Measurements from ENCODE around the gene PLXNB3. TPM values are rescaled to one million over a fixed set of nuclear protein-coding genes. Genes with fewer than 3 reads are reported as not detected.

Gene PLXNB3
- 6.3 and 9.8 TPM in 2 replicates for total RNA-seq

DNA sequence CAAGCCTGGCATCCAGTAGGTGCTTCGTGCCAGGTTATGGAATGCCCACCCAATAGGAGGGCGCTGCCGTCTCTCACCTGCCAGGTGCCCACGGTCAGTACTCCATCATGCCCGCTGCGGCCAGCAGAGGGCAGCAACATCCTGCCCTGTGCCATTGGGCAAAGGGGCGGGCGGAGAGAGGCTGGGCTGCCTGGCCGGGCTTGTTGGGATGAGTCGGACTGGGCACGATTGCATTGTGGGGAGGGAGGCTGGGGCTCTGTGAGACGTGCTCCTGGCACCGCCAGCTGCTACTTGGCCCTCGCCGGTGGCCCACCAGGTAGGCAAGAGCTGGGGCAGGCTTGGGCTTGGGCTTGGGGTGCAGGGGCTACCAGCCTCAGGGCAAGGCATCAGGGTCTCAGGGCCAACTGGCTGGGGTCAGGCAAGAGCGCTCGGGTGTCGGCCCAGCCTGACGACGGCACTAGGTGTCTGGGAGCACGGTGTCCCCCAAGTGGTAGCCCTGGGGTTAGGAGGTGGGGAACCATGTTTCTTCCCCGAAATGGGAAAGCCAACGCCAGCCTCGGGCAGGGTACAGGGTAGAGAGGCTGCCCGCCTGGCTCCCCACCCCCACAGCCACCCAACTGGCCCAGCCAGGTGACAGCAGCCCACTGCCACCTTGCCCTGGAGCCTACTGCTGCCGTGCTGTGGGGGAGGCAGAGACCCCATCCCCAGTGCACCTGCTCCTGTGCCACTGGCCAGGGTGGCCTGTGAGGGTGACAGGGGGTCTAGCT, at the start of gene PLXNB3:
PLXNB3 (plus strand) TSS at position 261 of the 767 bp plus-strand sequence. CDS start 1,287 bp downstream, outside the sequence.

DNA sequence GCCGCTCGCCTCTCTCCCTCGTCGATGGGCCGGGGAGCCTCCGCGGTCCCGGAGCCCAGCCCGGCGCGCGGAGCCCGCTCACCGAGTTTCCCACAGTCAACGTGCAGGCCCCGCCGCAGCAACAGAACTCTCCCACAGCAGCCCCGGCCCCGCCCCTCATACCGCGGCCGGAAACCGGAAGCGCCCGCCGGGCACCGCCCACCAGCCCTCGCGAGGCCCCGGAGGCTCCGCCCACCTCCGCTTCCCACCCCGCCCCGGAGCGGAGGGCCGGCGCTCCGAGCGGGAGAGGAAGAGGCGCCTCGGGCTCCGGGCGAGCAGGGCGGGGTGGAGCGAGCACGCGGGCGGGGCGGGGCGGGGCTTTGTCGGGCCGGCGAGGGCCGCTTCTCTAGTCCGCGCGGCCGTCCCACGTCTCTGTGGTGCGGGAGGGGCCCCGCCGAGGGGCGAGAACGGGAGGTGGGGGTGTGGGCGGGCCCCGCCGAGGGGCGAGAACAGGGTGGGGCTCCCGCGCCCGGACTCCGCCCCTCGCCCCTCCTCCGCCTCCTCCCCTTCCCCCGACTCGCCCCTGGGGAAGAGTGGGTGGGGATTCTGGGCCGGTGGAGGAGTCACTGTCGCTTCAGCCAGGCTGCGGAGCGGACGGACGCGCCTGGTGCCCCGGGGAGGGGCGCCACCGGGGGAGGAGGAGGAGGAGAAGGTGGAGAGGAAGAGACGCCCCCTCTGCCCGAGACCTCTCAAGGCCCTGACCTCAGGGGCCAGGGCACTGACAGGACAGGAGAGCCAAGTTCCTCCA, 39.6 kb upstream of the PLXNB3 start, which contains the start of the genes ABCD1 and BCAP31:
ABCD1 (plus strand) TSS at position 605 of the 787 bp plus-strand sequence. CDS start 411 bp downstream, outside the sequence.
BCAP31 (minus strand) TSS at position 136 of the 787 bp plus-strand sequence. CDS start 1,143 bp downstream, outside the sequence.

DNA sequence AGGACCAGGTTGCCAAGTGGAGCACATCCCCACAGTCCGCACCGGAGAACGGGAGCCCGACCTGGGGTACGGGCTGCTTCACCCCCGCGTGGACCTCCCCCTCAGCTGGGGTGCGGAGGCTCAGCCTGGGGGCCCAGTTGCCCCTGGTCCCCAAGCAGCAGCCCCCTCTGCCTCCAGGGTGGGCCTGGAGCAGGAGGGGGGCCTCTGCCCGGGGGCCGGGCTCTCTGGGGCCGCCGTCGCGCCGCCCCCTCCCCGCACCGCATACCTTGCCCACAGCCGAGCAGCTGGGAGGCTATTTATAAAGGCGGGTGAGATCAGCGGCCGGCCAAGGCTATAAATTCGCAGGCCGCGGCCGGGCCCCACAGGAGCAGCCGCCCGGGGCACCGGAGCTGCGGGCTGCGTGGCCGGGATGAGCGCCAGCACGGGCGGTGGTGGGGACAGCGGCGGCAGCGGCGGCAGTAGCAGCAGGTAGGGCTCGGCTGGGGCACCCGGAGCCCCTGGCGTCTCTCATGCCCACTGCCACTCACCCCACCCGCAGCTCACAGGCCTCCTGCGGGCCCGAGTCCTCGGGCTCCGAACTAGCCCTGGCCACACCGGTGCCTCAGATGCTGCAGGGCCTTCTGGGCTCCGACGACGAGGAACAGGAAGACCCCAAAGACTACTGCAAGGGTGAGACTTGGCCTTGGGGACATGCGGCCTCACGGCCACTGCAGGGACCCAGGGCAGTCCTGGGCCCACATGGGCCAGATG, 16.8 kb downstream of the PLXNB3 start, which contains the start of gene SRPK3:
SRPK3 (plus strand) TSS at position 364 of the 750 bp plus-strand sequence; CDS start at position 410, 46 bp downstream.

DNA sequence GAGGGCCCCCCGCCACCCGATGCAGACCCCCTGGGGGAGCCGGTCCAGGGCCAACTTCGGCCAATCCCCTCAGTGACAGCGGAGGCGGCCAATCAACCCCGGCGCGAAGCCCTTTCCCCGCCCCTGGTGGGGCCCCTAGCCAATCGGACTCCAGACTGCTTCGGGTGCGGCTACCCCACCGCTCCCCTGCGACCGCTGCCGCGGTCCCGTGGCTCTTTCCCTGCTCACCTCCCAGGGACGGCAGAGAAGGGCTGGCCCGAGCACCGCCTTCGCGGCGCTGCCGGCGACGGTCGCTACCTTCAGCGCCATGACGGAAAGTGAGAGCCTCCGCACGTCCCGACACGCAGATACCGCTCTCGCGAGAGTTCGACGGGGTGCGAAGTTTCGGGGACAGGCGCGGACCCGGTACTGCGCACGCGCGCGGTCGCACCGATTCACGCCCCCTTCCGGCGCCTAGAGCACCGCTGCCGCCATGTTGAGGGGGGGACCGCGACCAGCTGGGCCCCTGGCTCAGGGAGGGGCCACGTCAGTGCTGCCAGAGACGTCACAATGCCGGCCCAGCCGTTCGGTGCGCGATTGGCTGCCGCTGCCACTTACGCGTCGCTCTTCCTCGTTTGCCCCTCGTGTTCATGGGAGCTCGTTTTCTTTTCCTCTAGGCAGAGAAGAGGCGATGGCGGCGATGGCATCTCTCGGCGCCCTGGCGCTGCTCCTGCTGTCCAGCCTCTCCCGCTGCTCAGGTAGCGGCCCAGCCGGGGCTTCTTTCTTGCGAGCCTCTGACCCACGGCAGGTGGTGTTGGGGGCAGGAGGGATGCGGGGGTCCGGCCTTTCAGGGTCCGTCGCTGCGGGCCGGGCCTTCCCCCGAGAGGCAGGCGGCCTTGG, 30.2 kb downstream of the PLXNB3 start, which contains the start of the genes IDH3G and SSR4:
IDH3G (minus strand) TSS at position 358 of the 879 bp plus-strand sequence; CDS start at position 309, 49 bp downstream.
SSR4 (plus strand) TSS at position 651 of the 879 bp plus-strand sequence; CDS start at position 671, 20 bp downstream.

Other genes with a start within 250 kb of the PLXNB3 start
- not detected in 2 replicates for gene ATP2B3, start 246.6 kb upstream of the PLXNB3 start, total RNA-seq
- gene CCNQ, start 165.1 kb upstream of the PLXNB3 start, total RNA-seq: 37.7 and 64.8 TPM in 2 replicates
- gene DUSP9, start 117.0 kb upstream of the PLXNB3 start, total RNA-seq: 1.5 and 1.7 TPM in 2 replicates
- 3.9 and 4.7 TPM in 2 replicates for gene PNCK, start 90.4 kb upstream of the PLXNB3 start, total RNA-seq
- 41.4 and 44.8 TPM in 2 replicates for gene SLC6A8, start 76.3 kb upstream of the PLXNB3 start, total RNA-seq
- gene BCAP31, start 39.9 kb upstream of the PLXNB3 start, total RNA-seq: 256 and 267 TPM in 2 replicates
- 3.4 and 3.9 TPM in 2 replicates for gene ABCD1, start 39.4 kb upstream of the PLXNB3 start, total RNA-seq
- under 0.01 and 0.43 TPM in 2 replicates for gene SRPK3, start 16.8 kb downstream of the PLXNB3 start, total RNA-seq
- 22.4 and 42.9 TPM in 2 replicates for gene IDH3G, start 30.1 kb downstream of the PLXNB3 start, total RNA-seq
- gene SSR4, start 30.4 kb downstream of the PLXNB3 start, total RNA-seq: 134 and 165 TPM in 2 replicates
- gene PDZD4, start 66.3 kb downstream of the PLXNB3 start, total RNA-seq: under 0.01 TPM in 1 of 2 replicates, not detected in the other
- gene L1CAM, start 121.9 kb downstream of the PLXNB3 start, total RNA-seq: 0.85 and 20.7 TPM in 2 replicates
- gene AVPR2, start 140.4 kb downstream of the PLXNB3 start, total RNA-seq: 0.48 TPM in 1 of 2 replicates, not detected in the other
- gene ARHGAP4, start 162.0 kb downstream of the PLXNB3 start, total RNA-seq: 6.0 and 6.7 TPM in 2 replicates
- 61.4 and 74.2 TPM in 2 replicates for gene NAA10, start 170.8 kb downstream of the PLXNB3 start, total RNA-seq
- gene RENBP, start 180.4 kb downstream of the PLXNB3 start, total RNA-seq: 2.1 and 5.5 TPM in 2 replicates
- 9.4 and 13.2 TPM in 2 replicates for gene HCFC1, start 207.6 kb downstream of the PLXNB3 start, total RNA-seq
- 4.9 and 8.9 TPM in 2 replicates for gene TMEM187, start 208.5 kb downstream of the PLXNB3 start, total RNA-seq